ENCODE results near the gene TIMP4. TPM values are rescaled to one million over a fixed set of nuclear protein-coding genes. Genes with fewer than 3 reads are reported as not detected.

The TIMP4 gene
- total RNA-seq, 2 donors from 2014 or later, result 2.0 to 3.1 TPM

DNA sequence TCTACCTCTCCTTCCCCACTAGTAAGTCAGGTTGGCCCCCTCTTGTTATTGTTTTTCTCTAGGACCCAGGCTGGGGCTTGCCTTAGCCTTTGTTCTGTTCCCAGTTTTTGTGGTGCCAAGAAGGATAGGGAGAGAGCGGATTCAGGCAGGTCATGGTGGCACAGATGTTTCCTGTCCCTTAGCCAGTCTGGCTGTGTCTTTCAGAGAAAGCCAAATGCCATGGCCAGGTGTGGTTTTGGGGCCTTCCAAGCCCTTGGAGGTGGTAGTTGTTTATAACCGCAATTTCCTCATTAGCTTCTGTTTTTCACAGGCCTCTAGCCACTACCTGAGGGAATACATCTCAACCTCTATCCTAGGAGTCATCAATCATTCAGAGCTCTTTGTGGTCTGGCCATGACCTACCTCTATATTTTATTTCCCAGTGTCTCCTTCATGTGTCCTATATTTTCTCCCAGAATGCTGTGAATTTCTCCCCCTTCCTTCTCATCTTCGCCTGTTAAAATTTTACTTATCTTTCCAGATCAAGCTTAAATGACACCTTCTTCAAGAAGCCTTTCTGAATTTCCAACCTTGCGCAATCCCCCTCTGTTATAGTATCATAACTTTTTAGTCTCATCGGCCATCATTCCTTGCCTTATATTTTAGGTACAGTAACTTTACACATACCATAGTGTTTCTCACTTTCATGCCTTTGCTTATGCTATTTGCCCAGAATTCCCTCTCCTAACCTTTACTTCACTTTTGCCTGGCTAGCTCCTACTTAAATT is 38.2 kb downstream of the TIMP4 start:
- Histone ChIP-seq H3K4me3 (no peak overlapping the region), H3K27me3 (no peaks in the 10 kb centered on the region), H3K9me3 (no peaks in the 10 kb centered on the region), H3K36me3 (no peaks in the 10 kb centered on the region), H3K9ac (ENCODE audit: low read depth in 2 of 2, low read length in 2 of 2) (no peak overlapping the region), H3K27ac (no peak overlapping the region), H3K4me1 (no peaks in the 10 kb centered on the region)
- TF ChIP-seq CTCF (IDR thresholded peaks at IDR 0.05), result no peak
- no peak for DNase-seq
- intact Hi-C loops (cut with DNase I), result no loop called here

- H3K4me1 ChIP-seq, result no peaks in the 10 kb centered on the region
- intact Hi-C loops (cut with DNase I), result no loop called here
- H3K9me3 ChIP-seq, result no peaks in the 10 kb centered on the region
- no peak overlapping the region for H3K4me3 ChIP-seq
- no peaks in the 10 kb centered on the region for H3K27me3 ChIP-seq
- no peak for DNase-seq
- H3K9ac ChIP-seq (ENCODE audit: low read depth in 2 of 2, low read length in 2 of 2), result no peak overlapping the region
- no peak overlapping the region for H3K27ac ChIP-seq
- H3K36me3 ChIP-seq, result no peaks in the 10 kb centered on the region
- no peak for TF ChIP-seq CTCF (IDR thresholded peaks at IDR 0.05)
Measured at GRCh38 chr3:12117473-12117872, 41.2 kb downstream of the TIMP4 start.

GRCh38 chr3:12116870-12117269 is 41.8 kb downstream of the TIMP4 start:
- no peak for DNase-seq
- Histone ChIP-seq H3K4me1 (no peaks in the 10 kb centered on the region), H3K27me3 (no peaks in the 10 kb centered on the region), H3K4me3 (no peak overlapping the region), H3K9me3 (no peaks in the 10 kb centered on the region), H3K9ac (ENCODE audit: low read depth in 2 of 2, low read length in 2 of 2) (no peak overlapping the region), H3K27ac (no peak overlapping the region), H3K36me3 (no peaks in the 10 kb centered on the region)
- intact Hi-C loops (cut with DNase I), result no loop called here
- TF ChIP-seq CTCF (IDR thresholded peaks at IDR 0.05), result no peak

DNA sequence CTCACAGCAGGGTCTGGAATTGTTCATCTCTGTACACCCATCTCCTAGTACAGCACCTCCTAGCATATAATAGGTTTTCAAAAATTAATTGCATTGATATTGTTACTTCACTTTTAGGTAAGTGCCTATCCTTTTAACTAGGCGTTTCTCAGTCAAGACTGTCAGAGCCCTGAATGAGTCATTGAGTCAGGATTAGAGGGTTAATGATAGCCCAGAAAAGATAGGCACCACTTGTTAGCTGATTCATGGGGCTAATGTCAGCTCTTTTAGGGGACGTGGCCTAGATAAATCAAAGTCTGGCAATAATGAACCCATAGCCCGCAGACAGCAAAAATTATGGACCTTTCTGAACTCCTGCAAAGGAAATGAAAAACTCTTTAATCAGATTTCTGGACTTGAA is 42.9 kb downstream of the TIMP4 start:
- H3K36me3 ChIP-seq, result no peaks in the 10 kb centered on the region
- H3K27ac ChIP-seq, result no peak overlapping the region
- no peak overlapping the region for H3K4me3 ChIP-seq
- intact Hi-C loops (cut with DNase I), result no loop called here
- H3K9me3 ChIP-seq, result no peaks in the 10 kb centered on the region
- H3K4me1 ChIP-seq, result no peaks in the 10 kb centered on the region
- H3K9ac ChIP-seq (ENCODE audit: low read depth in 2 of 2, low read length in 2 of 2), result no peak overlapping the region
- no peaks in the 10 kb centered on the region for H3K27me3 ChIP-seq
- TF ChIP-seq CTCF (IDR thresholded peaks at IDR 0.05), result no peak
- no peak for DNase-seq

DNA sequence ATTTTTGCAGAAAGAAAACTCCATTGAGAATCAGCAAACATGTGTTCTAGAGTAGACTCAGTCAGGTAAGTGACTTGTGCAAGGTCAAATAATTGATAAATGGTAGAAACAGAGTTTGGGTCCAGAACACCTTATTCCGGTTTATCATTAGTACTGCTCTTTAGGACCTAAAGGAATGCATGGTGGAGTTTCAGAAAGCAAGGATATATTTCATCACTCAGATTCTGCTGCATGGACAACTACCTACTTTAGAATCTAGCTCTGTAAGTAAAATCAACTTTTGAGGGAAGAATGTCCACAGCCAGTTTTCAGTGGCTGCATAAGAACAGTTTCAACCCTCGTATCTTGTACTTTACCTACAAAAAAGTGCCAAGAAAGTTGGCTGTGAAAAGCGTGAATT is 43.6 kb downstream of the TIMP4 start:
- DNase-seq, result no peak
- no peak overlapping the region for H3K9ac ChIP-seq (ENCODE audit: low read depth in 2 of 2, low read length in 2 of 2)
- intact Hi-C loops (cut with DNase I), result no loop called here
- no peak overlapping the region for H3K27ac ChIP-seq
- H3K4me3 ChIP-seq, result no peak overlapping the region
- no peaks in the 10 kb centered on the region for H3K9me3 ChIP-seq
- H3K36me3 ChIP-seq, result no peaks in the 10 kb centered on the region
- no peak for TF ChIP-seq CTCF (IDR thresholded peaks at IDR 0.05)
- H3K27me3 ChIP-seq, result no peaks in the 10 kb centered on the region
- H3K4me1 ChIP-seq, result no peaks in the 10 kb centered on the region
